SH-SY5Y (cell line): ENCODE results near the gene ITIH6.

ENCODE experiments used
- GATA2 ChIP-seq: IDR thresholded peaks from 2 replicates; pipeline ENCODE4 v1.6.1; 2011; ENCODE audit warnings: mild to moderate bottlenecking, low read depth, low read length
- GATA3 ChIP-seq: IDR thresholded peaks from 2 replicates; pipeline ENCODE4 v1.6.1; 2011; ENCODE audit warnings: low read depth, mild to moderate bottlenecking, low read length, moderate library complexity

DNA sequence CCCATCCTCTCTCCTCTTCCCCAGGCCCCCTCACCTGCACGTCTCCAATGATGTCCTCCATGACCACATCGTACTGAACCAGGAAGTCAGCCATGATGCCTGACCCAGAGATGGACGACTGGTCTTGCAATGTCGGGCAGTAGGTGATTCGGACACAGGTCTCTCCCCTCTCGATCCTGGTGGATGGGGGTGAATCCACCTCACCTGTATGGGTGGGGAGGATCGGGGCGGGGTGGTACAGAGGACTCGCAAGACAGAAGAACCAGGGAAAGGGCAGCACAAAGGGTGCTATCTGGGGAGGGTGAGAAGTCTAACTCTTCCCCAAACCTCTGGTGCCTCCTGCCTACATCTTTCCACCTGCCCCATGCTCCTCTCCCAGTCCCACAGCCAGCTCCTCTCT is 9.6 kb downstream of the ITIH6 start:
- no peak for TF ChIP-seq GATA2
- TF ChIP-seq GATA3, result no peak
